GM23248 (cell line): Measurements from ENCODE around the gene NUP153.

Source experiments
- EZH2 ChIP-seq: fragments of 200-600 bp; sonication (generic); IDR thresholded peaks from 2 replicates; pipeline ENCODE4 v1.6.1; 2018; ENCODE audit warnings: antibody characterized with exemption, mild to moderate bottlenecking; ENCODE audit not compliant: insufficient read depth, poor library complexity, severe bottlenecking
- EZH2phosphoT487 ChIP-seq: fragments of 200-600 bp; sonication (generic); IDR thresholded peaks from 2 replicates; pipeline ENCODE4 v1.6.1; 2018; ENCODE audit warnings: antibody characterized with exemption, moderate library complexity, mild to moderate bottlenecking, low read depth; ENCODE audit not compliant: insufficient read depth

- TF ChIP-seq EZH2, result no peak
- TF ChIP-seq EZH2phosphoT487, result no peak
These were observed 746 bp downstream of the NUP153 start for GRCh38 chr6:17705778-17706579.
